Effector memory CD8-positive, alpha-beta T cell (primary cell): ENCODE results near the gene SCN11A.

Experiments used
- ATAC-seq: fragments of 150-1000 bp; cut with Tn5 transposase; replicated peaks from 2 replicates; pipeline ENCODE4 v1.10.0; 2021; ENCODE audit warnings: mild to moderate bottlenecking, moderate library complexity
- DNase-seq, 3 experiments: peaks; one replicate each; pipeline ENCODE4 v3.0.0; 2021
- H3K27ac Mint-ChIP-seq, 2 donors: one replicate each; pipeline ENCODE4 v1.8.0; 2022; ENCODE audit warnings: mild to moderate bottlenecking in 2 of 2, mixed read lengths in 2 of 2, moderate library complexity in 2 of 2
- H3K27me3 Mint-ChIP-seq, 2 donors: one replicate each; pipeline ENCODE4 v1.8.0; 2022; ENCODE audit warnings: mixed read lengths in 2 of 2
- H3K36me3 Mint-ChIP-seq: one replicate; pipeline ENCODE4 v1.8.0; 2022; ENCODE audit warnings: mild to moderate bottlenecking, moderate library complexity, mixed read lengths; ENCODE audit not compliant: insufficient read depth
- H3K4me1 Mint-ChIP-seq, 2 donors: one replicate each; pipeline ENCODE4 v1.8.0; 2022; ENCODE audit warnings: low read depth in 2 of 2, mixed read lengths in 2 of 2
- H3K4me3 Mint-ChIP-seq, 2 donors: one replicate each; pipeline ENCODE4 v1.8.0; 2022; ENCODE audit warnings: mild to moderate bottlenecking in 2 of 2, mixed read lengths in 2 of 2, moderate library complexity in 2 of 2
- H3K9me3 Mint-ChIP-seq, 2 donors: one replicate each; pipeline ENCODE4 v1.8.0; 2022; ENCODE audit warnings: mixed read lengths in 2 of 2

Gene SCN11A

DNA sequence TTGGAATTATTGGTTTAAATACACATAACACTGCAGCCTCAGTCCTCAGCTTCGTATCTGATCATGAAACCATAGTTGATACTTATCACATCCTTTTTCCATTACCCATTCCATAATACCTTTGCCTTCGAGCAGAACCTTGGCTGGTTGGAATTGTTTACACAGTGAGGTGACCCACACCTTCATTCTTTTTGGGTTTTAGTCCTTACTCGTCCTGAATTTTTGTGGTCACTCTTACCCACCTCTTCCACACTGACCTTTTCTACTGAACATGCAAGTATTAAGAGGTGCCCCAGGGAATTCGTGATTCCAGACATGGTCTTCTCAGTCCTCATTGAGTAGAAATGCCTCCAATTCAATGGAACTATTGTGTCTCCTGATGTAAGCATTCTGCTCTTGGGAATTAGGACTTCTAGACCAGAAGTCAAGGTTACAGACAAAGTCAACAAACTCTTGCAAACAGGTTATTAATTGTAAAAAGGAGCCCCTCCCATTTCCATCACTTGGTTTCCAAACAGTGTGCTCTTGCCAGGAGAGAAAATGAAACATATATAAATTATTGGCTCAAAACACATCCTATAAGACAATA lies 37.7 kb downstream of the SCN11A start:
- ATAC-seq (no peak), DNase-seq (no peak)
- Mint-ChIP-seq H3K27me3 (peaks cover 42 to 45% of the 10 kb centered on the region in 2 donors), H3K36me3 (peaks cover 3% of the 10 kb centered on the region), H3K4me1 (no peaks in the 10 kb centered on the region), H3K9me3 (no peaks in the 10 kb centered on the region), H3K4me3 (no peak overlapping the region), H3K27ac (no peak overlapping the region)

DNA sequence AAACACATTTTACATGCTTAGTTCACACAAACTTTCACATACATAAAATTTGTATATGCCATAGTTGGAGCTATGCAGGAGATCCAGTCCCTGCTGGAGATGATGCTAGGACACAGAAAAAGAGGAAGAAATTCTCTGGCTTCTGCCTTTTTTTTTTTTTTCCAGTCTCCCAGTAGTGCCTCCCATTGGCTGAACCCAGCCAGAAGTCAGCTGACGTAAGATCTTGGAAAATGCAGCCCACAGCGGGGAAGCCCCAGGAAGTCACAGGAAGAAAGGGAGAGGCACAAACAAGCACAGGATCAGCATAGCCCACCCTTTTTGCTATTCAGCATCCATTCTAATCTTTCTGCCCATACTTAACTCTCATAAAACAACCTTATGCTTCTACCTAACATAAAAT lies 38.5 kb downstream of the SCN11A start:
- peaks cover 40 to 41% of the 10 kb centered on the region in 2 donors for H3K27me3 Mint-ChIP-seq
- no peak overlapping the region for H3K4me3 Mint-ChIP-seq
- H3K27ac Mint-ChIP-seq: no peak overlapping the region
- no peaks in the 10 kb centered on the region for H3K4me1 Mint-ChIP-seq
- DNase-seq (no peak), ATAC-seq (no peak)
- H3K9me3 Mint-ChIP-seq: no peaks in the 10 kb centered on the region
- H3K36me3 Mint-ChIP-seq: peaks cover 3% of the 10 kb centered on the region

DNA sequence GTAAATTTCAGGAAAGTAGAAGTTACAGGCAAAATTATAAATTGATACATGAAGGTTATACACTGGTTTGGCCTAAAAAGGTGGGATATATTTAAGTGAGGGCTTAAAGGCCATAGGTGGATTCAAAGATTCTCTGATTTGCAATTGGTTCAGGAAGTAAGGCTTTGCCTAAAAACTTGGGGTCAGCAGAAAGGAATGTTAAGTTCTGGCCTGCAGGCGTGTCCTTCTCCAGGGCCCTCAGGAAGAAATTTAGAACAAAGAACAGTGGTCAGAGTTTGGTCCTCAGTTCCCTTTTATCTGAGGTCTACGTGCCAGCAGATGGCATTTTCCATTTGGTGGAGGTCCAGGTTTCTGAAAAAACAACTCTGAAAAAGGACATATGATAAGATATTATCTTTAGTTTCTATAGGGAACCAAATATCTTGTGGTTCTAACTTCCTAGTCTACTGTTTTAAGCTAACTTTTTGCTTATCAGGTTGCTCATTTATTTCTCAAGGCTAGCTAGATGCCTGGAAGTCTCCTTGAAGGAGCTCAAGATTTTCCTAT lies 40.5 kb downstream of the SCN11A start:
- H3K36me3 Mint-ChIP-seq: no peaks in the 10 kb centered on the region
- no peaks in the 10 kb centered on the region for H3K9me3 Mint-ChIP-seq
- H3K4me1 Mint-ChIP-seq: no peaks in the 10 kb centered on the region
- DNase-seq (no peak), ATAC-seq (no peak)
- H3K4me3 Mint-ChIP-seq: no peak overlapping the region
- H3K27ac Mint-ChIP-seq: no peak overlapping the region
- H3K27me3 Mint-ChIP-seq: peaks cover 50 to 55% of the 10 kb centered on the region in 2 donors

GRCh38 chr3:39005295-39005694 lies 46.4 kb downstream of the SCN11A start:
- Mint-ChIP-seq H3K27ac (no peak overlapping the region), H3K4me3 (no peak overlapping the region), H3K36me3 (no peaks in the 10 kb centered on the region), H3K27me3 (peaks cover 31 to 56% of the 10 kb centered on the region in 2 donors), H3K9me3 (no peaks in the 10 kb centered on the region), H3K4me1 (no peaks in the 10 kb centered on the region)
- ATAC-seq: no peak
- no peak for DNase-seq
